AG09319 (cell line): ENCODE measurements around the gene CORO2B.

Source experiments
- DNase-seq: peaks from one replicate; pipeline ENCODE4 v3.0.0-alpha.2; 2010; ENCODE audit warnings: low read depth; ENCODE audit errors: extremely low read depth
- TF ChIP-seq, protein P1 (sequence below): IDR thresholded peaks from 2 replicates; pipeline ENCODE4 v1.5.1; 2011; ENCODE audit warnings: low read depth, mild to moderate bottlenecking, inconsistent platforms, low read length, moderate library complexity

The CORO2B gene

DNA sequence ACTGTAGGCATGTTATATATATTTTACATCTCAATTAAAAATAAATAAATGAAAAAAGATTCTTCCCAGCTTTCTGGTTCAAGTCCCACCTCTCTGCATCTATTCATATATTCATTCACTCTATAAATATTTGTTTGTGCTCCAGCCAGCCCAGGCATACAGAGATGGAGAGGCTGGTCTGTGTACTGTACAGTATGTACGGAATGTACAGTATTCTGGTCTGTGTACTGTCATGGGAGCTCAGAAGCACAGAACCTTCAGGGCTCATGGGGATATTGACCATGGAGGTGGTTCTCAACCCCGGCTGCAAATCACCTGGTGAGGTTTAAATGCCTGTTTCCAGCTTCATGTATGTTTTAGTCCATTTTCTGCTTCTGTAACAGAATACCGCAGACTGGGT, 13.8 kb downstream of the CORO2B start:
- TF ChIP-seq, protein P1, sequence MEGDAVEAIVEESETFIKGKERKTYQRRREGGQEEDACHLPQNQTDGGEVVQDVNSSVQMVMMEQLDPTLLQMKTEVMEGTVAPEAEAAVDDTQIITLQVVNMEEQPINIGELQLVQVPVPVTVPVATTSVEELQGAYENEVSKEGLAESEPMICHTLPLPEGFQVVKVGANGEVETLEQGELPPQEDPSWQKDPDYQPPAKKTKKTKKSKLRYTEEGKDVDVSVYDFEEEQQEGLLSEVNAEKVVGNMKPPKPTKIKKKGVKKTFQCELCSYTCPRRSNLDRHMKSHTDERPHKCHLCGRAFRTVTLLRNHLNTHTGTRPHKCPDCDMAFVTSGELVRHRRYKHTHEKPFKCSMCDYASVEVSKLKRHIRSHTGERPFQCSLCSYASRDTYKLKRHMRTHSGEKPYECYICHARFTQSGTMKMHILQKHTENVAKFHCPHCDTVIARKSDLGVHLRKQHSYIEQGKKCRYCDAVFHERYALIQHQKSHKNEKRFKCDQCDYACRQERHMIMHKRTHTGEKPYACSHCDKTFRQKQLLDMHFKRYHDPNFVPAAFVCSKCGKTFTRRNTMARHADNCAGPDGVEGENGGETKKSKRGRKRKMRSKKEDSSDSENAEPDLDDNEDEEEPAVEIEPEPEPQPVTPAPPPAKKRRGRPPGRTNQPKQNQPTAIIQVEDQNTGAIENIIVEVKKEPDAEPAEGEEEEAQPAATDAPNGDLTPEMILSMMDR, result no peak
- no peak for DNase-seq

DNA sequence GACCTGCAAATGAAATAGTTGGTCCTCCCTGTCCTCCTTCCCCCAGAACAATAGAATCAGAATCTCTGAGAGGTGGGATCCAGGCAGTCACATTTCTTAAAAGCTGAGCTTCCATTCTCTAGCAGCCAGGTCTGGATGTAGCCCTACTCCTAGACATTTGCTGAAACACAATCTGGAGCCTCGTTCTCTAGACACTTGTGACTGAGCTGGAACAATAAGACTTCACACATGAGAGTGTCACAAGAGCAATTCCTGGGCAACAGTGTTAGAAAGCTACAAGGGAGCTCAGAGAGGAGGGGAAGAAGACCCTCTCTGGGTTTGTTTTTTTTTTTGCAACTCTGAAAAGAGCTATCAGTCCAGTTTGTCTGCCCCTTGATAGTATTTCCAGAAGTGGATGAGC, 14.5 kb downstream of the CORO2B start:
- TF ChIP-seq, protein P1, result no peak
- no peak for DNase-seq

DNA sequence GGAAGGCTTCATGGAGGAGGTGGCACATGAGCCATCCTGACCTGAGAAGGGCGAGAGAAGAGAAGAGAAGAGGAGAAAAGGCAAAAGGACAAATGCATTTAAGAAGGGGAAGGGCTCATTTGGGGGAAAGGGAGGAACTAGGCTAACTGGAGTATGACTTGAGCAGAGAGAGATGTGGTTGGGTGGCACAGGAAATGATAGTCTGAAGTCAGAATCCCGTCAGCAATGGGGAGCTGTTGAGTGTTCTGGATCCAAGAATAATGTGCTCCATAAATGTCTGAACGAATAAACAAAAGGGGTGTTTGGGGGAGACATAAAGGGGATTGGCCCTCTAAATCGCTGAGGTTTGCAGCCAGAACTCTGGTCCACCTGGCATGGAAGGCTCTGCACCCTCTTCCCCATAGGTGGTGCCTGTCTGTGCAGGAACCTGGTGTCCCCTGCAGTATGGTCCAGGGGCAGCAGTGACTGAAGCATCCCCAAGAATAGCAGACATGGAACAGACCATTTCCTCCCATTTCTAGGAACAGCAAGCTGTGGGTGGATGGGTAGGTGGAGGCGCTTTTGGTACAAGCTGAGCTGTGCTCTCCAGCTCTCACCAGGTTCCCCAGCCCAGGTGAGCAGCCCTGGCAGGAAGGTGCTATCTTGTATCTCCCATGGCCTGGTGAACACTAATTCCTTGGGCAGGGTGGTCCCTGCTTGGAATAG, 15.2 kb downstream of the CORO2B start:
- no peak for DNase-seq
- TF ChIP-seq, protein P1, result no peak

DNA sequence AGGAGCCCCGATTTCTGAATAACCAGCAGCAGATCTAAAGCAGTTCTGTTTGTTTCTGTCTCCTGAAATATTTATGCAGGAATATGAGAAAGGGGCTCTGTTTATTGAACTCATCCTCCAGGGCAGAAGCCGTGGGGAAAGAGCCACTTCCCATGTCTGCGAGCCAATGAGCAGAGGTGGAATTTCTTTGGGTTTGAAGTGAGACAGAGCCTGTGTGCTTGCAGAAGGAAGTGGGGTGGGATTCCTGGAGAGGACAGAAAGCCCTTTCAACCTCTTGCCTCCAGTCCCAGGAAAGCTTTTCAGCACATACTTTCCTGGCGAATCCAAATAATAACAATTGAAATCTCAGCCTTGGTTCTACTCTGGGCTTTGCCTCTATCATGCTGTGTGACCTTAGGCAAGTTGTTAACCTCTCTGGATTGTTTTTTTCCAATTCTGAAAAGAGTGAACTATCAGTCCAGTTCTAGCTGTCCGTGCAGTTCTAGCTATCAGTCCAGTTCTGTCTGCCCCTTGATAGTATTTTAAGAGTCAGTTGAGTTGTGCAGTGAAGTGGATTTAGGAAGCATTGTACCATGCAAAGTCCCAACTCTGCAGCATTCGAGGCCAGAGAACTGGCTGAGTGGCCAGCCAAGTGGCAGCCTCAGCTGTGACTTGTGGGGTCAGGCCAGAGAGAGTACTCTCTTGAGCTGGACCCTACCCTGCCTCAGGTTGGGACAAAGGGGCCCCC, 15.9 kb downstream of the CORO2B start:
- TF ChIP-seq, protein P1, result no peak
- DNase-seq, result no peak

DNA sequence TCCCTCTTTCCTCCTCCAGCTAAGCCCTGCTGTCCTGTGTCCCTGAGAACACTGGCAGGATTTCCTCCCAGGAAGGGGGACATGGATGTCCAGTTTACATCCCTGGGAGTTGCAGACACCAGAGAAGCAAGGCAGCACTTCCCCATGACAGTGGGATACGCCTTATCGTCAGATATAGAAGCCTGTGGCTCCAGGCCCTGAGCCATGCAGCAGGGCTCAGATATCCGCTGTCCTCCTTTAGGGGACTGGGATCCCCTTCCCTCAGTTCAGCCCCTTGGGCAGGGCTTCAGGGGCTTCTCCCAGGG, 16.4 kb downstream of the CORO2B start:
- no peak for DNase-seq
- TF ChIP-seq, protein P1, result no peak

DNA sequence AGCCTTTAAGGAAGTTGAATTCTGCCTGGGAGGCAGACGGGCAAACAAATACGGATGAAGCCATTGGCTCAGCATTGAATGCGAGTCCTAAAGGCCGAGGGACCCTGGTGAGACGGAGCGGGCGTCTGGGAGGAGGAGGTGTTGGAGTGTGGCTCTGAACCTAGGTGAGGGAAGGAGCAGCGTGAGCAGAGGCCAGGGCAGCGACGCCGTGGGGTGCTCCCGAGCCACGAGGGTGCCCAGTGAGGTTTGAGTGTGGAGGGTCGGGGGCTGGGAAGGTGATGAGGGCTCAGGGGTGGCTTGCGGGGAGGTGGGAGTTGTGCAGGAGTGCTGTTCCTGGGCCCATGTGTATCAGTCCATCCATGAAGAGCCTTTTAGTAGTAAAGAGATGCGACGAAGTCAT, 17.0 kb downstream of the CORO2B start:
- TF ChIP-seq, protein P1, result no peak
- no peak for DNase-seq

DNA sequence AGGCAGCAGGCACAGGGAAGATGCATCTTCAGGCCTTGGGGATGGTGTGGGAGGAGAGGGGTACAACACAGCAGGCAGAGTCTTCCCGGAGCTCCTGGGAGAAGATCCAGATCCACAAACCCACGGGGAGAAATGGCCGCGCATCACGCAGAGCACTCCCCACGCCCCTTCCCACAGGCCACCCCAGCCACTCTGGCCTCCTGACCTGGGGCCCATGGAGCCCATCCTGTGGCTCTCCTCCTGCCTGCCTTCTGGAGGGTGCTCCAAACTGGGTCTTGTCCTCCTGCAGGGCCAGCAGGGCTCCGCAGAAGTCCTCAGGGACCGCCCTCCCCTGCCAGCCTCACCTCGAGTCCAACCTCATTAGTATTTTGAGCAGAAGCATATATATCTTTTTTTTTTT, 17.9 kb downstream of the CORO2B start:
- no peak for DNase-seq
- TF ChIP-seq, protein P1, result no peak
